22Rv1 (cell line): Measurements from ENCODE around the gene GPR155.

Source experiments
- ZFX ChIP-seq: fragments of 450-650 bp; IDR thresholded peaks from 2 replicates; pipeline ENCODE4 v1.6.1; 2017; ENCODE audit warnings: antibody characterized with exemption, borderline replicate concordance
- TF ChIP-seq, protein P1 (sequence below): fragments of 450-650 bp; IDR thresholded peaks from 2 replicates; pipeline ENCODE4 v1.5.1; 2017; ENCODE audit warnings: mild to moderate bottlenecking

DNA sequence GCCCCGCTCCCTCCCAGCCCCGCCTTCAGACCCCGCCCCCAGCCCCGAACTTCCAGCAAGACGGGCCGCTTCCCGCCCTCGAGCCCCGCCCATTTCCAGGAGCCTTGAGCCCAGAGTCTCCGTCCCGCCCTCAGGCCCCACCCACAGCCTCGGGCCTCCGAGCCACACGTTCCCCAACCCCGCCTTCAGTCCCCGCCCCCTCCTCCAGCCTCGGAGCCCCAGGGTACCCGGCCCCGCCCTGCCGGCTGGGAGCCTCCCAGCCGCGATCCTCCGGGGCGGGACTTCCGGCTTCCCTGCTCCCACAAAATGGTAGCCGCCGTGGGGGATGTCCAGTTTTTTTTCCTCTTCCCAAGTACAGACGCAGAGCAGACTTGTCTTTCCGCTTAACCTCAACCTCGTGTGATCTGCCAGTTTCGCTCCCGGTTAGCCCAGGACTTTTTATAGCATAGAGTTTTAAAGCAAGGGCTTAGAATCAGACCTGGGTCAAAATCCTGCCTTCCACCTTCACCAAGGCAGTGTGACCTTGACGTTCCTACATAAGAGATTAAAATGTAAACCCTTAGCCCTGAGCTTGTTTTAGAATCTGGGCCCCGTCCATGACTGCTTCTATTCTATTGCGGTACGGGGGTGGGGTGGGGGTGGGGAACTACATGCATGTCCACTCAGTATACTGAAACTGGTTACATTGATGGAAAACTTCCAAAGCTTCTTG, 435 bp upstream of the GPR155 start:
- TF ChIP-seq, protein P1, sequence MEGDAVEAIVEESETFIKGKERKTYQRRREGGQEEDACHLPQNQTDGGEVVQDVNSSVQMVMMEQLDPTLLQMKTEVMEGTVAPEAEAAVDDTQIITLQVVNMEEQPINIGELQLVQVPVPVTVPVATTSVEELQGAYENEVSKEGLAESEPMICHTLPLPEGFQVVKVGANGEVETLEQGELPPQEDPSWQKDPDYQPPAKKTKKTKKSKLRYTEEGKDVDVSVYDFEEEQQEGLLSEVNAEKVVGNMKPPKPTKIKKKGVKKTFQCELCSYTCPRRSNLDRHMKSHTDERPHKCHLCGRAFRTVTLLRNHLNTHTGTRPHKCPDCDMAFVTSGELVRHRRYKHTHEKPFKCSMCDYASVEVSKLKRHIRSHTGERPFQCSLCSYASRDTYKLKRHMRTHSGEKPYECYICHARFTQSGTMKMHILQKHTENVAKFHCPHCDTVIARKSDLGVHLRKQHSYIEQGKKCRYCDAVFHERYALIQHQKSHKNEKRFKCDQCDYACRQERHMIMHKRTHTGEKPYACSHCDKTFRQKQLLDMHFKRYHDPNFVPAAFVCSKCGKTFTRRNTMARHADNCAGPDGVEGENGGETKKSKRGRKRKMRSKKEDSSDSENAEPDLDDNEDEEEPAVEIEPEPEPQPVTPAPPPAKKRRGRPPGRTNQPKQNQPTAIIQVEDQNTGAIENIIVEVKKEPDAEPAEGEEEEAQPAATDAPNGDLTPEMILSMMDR: no peak
- no peak for TF ChIP-seq ZFX
